ENCODE measurements around the gene NEU3.

- TF ChIP-seq SP1 (IDR thresholded peaks at IDR 0.05) (no peak), FOXM1 (IDR thresholded peaks at IDR 0.05; ENCODE audit: borderline replicate concordance) (no peak), L3MBTL2 (conservative IDR thresholded peaks at IDR 0.05) (no peak), FOXK2 (IDR thresholded peaks at IDR 0.05) (no peak), HDGF (IDR thresholded peaks at IDR 0.05; ENCODE audit: borderline replicate concordance) (no peak), BHLHE40 (IDR thresholded peaks at IDR 0.05; ENCODE audit: borderline replicate concordance) (no peak), TARDBP (IDR thresholded peaks at IDR 0.05) (no peak), LEF1 (IDR thresholded peaks at IDR 0.05; ENCODE audit: borderline replicate concordance) (no peak), ARNT (IDR thresholded peaks at IDR 0.05) (no peak), SUZ12 (IDR thresholded peaks at IDR 0.05) (no peak)
- TF ChIP-seq, protein P1, sequence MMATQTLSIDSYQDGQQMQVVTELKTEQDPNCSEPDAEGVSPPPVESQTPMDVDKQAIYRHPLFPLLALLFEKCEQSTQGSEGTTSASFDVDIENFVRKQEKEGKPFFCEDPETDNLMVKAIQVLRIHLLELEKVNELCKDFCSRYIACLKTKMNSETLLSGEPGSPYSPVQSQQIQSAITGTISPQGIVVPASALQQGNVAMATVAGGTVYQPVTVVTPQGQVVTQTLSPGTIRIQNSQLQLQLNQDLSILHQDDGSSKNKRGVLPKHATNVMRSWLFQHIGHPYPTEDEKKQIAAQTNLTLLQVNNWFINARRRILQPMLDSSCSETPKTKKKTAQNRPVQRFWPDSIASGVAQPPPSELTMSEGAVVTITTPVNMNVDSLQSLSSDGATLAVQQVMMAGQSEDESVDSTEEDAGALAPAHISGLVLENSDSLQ (IDR thresholded peaks at IDR 0.05), result no peak
Observed at GRCh38 chr11:75032550-75032935, 43.8 kb downstream of the NEU3 start.

All from HEK293T (cell line).